ENCODE measurements around the gene FPGT. TPM values are rescaled to one million over a fixed set of nuclear protein-coding genes. Genes with fewer than 3 reads are reported as not detected.

FPGT gene
- total RNA-seq (2012; rRNA removed) (13.3 and 23.6 TPM in 2 replicates), polyA plus RNA-seq (2012; rRNA removed) (5.5 and 9.4 TPM in 2 replicates), Bru-seq, nascent RNA (percentile 67 among the genes with signal in this experiment), BruChase-seq, experiment 1, labeled RNA remaining after a 6-hour chase (percentile 72 among the genes with signal in this experiment), BruChase-seq, experiment 2, labeled RNA remaining after a 2-hour chase (percentile 89 among the genes with signal in this experiment)
- 0.71 and 1.0 TPM in 2 replicates for polyA plus RNA-seq (2012; cell fraction: cytosol; rRNA removed)
- 1.1 and 9.5 TPM in 2 replicates for polyA plus RNA-seq (2012; cell fraction: nucleus; rRNA removed; ENCODE audit: low replicate concordance)
- long read RNA-seq, transcript FPGT-202 (4 exons, 3,254 nt): major isoform, 22 of 24 reads
- long read RNA-seq, partial matches to known transcripts: 0 of 24 reads
- long read RNA-seq, other reads (novel, unspliced or antisense): 1 of 24 reads

DNA sequence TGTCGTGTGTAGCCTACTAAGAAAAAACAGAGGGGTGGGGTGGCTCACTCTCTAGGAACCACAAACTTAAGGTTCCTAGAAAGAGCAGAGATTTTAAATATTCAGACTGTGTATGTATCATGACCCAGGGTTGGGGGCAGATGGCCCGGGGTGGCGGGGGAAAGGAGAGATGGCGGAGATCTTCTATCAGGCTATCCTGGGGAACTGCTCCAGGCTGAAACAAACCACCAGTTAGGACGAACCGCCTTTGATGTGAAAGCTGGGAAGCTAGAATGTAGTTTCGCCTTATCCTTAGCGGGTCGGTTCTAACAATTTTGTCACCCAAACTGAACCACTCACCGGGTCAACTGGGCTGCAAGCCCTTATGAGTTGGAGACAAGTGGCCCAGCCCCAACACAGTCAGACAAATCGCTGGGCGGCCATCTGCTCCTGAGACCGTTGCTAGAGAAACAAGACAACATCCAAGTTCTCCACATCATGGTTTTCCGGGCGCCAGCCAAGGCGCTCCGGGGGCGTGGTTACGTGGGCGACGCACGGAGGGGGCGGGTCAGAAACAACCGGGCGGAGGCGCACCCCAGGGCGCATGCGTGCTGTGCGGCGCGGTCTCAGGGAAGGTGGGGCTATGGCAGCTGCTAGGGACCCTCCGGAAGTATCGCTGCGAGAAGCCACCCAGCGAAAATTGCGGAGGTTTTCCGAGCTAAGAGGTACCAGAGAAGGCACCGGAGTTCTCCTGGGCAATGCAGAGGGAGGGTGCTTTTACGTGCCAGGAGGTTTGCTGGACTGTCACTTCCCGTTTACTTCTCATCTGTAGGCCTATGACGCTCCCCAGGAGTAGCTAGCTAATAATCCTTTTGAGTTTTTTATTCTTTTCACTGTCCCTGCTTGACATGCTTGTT lies at the start of gene FPGT, which contains the start of gene LRRIQ3:
TSS of gene FPGT (plus strand) at position 586 of the 896 bp plus-strand sequence. CDS start at position 623, 37 bp downstream.
TSS of gene LRRIQ3 (minus strand) at position 520 of the 896 bp plus-strand sequence. CDS start 14,492 bp downstream, outside the sequence.
- H3K27me3 ChIP-seq (ENCODE audit: control insufficient read depth, insufficient read depth, low read length): no peaks in the 10 kb centered on the region
- H4K91ac ChIP-seq (ENCODE audit: insufficient read depth, low read depth, low read length): peak within 1 kb of the TSS; percentile 84
- no peaks in the 10 kb centered on the region for H3K4me1 ChIP-seq (ENCODE audit: control insufficient read depth, insufficient read depth, low read length)
- peak; percentile 98 for ATAC-seq (ENCODE audit: low read depth)
- H2BK5ac ChIP-seq (ENCODE audit: low read depth, low read length, poor library complexity, severe bottlenecking): peak within 1 kb of the TSS; percentile 85
- peak within 1 kb of the TSS; percentile 80 for H3K18ac ChIP-seq (ENCODE audit: low read depth, low read length)
- no TSS peak for BruUV-seq (replicated peaks)
- peak within 1 kb of the TSS; percentile 82 for H2AK9ac ChIP-seq (replicated peaks; ENCODE audit: low read depth, low read length, poor library complexity)
- peak within 1 kb of the TSS; percentile 66 for H3K4me2 ChIP-seq (ENCODE audit: low read depth, low read length)
- 0 out of 2 replicates have a peak within 1 kb of the TSS, but pooled peaks have one; percentile 50 for H2BK20ac ChIP-seq (ENCODE audit: low read depth, low read length)
- H4K5ac ChIP-seq (ENCODE audit: low read depth, low read length): peak within 1 kb of the TSS; percentile 79
- peak within 1 kb of the TSS; percentile 95 for H3K9ac ChIP-seq (ENCODE audit: low read depth, low read length)
- no peaks in the 10 kb centered on the region for H4K20me1 ChIP-seq (ENCODE audit: insufficient read depth, low read length)
- no peaks in the 10 kb centered on the region for H3K9me3 ChIP-seq (ENCODE audit: control insufficient read depth, insufficient read depth, low read length)
- peak within 1 kb of the TSS; percentile 99 for H3K23ac ChIP-seq (ENCODE audit: low read depth, low read length)
- 4% methylated on average over 13 of the region's 41 CpGs; no CpG with 5 or more reads in 1 of the 2 experiments for WGBS, 2 experiments (ENCODE audit: extremely low coverage in 2 of 2, insufficient read length in 1 of 2)
- in situ Hi-C loops (cut with MboI; ENCODE audit: low sequenced_read_pairs) (loop anchor here (25.0 kb wide), 1 partner anchor 539 kb away; the partner anchor contains the start of genes CRYZ and TYW3), intact Hi-C loops (cut with micrococcal nuclease) (loop anchor here (2.0 kb wide), 1 partner anchor 37 kb away; no protein-coding TSS in a partner anchor), dilution Hi-C loops (cut with HindIII; ENCODE audit: low sequenced_read_pairs, unreplicated experiment) (no loop called here)
- peaks cover 2 to 5% of the 10 kb centered on the region in 2 experiments; a peak in 2 of 4 replicates for H3K79me1 ChIP-seq (ENCODE audit: low read depth in 1 of 2, low read length in 2 of 2)
- H3K9me1 ChIP-seq (ENCODE audit: insufficient read depth, low read length): no peaks in the 10 kb centered on the region; the same call in 1 of the 2 replicates
- peak within 1 kb of the TSS; percentile 96 for H3K56ac ChIP-seq (ENCODE audit: extremely low read depth, insufficient read depth, low read length)
- H3K14ac ChIP-seq (replicated peaks; ENCODE audit: low read depth, low read length): peak within 1 kb of the TSS; percentile 99
- H2AK5ac ChIP-seq (ENCODE audit: low read depth, low read length): no peak within 1 kb of the TSS
- peak within 1 kb of the TSS; percentile 84 for H3K27ac ChIP-seq (ENCODE audit: insufficient read depth, low read length)
- H2AFZ ChIP-seq (replicated peaks; ENCODE audit: low read length, poor library complexity): peak within 1 kb of the TSS; percentile 95
- TF ChIP-seq, protein P1, sequence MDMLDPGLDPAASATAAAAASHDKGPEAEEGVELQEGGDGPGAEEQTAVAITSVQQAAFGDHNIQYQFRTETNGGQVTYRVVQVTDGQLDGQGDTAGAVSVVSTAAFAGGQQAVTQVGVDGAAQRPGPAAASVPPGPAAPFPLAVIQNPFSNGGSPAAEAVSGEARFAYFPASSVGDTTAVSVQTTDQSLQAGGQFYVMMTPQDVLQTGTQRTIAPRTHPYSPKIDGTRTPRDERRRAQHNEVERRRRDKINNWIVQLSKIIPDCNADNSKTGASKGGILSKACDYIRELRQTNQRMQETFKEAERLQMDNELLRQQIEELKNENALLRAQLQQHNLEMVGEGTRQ (IDR thresholded peaks at IDR 0.05; ENCODE audit: low read depth, low read length): peak; percentile 14; the same call in 1 of the 2 replicates
- TF ChIP-seq POLR2A (IDR thresholded peaks at IDR 0.05; ENCODE audit: low read depth, low read length) (peak; percentile 84), BHLHE40 (IDR thresholded peaks at IDR 0.05; ENCODE audit: low read depth, low read length) (no peak), MXI1 (IDR thresholded peaks at IDR 0.05; ENCODE audit: borderline replicate concordance, low read depth, low read length) (peak; percentile 95), NFE2L2 (IDR thresholded peaks at IDR 0.05; ENCODE audit: low read depth, low read length) (peak; percentile 16; the same call in 1 of the 2 replicates), MAZ (IDR thresholded peaks at IDR 0.05; ENCODE audit: borderline replicate concordance, low read depth, low read length) (peak; percentile 83; the same call in 1 of the 2 replicates)
- TF ChIP-seq, protein P2, sequence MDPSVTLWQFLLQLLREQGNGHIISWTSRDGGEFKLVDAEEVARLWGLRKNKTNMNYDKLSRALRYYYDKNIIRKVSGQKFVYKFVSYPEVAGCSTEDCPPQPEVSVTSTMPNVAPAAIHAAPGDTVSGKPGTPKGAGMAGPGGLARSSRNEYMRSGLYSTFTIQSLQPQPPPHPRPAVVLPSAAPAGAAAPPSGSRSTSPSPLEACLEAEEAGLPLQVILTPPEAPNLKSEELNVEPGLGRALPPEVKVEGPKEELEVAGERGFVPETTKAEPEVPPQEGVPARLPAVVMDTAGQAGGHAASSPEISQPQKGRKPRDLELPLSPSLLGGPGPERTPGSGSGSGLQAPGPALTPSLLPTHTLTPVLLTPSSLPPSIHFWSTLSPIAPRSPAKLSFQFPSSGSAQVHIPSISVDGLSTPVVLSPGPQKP (IDR thresholded peaks at IDR 0.05; ENCODE audit: borderline replicate concordance, low read depth, low read length): no peak
- peak within 1 kb of the TSS; percentile 90 for H3K4ac ChIP-seq (ENCODE audit: low read depth, low read length)
- peak; percentile 94 for DNase-seq
- H2BK15ac ChIP-seq (ENCODE audit: low read depth, low read length): peak within 1 kb of the TSS; percentile 69; the same call in 1 of the 3 replicates
- POLR2A ChIA-PET (ENCODE audit: unreplicated experiment): no interaction called here
- peak within 1 kb of the TSS; percentile 45 to 100 for H4K8ac ChIP-seq (ENCODE audit: low read depth in 2 of 2, low read length in 2 of 2)
- peak within 1 kb of the TSS; percentile 64 for H3K4me3 ChIP-seq (ENCODE audit: insufficient read depth, low read depth, low read length)
- H2BK120ac ChIP-seq (ENCODE audit: low read depth, low read length): peak within 1 kb of the TSS; percentile 70
- peaks cover 1% of the 10 kb centered on the region; the same call in 1 of the 2 replicates for H3K36me3 ChIP-seq (ENCODE audit: control insufficient read depth, insufficient read depth, low read length)
- CTCF ChIA-PET: interaction anchor here (0.6 kb wide), 1 partner anchor 388 kb away, joined by 3 read pairs; no protein-coding TSS in a partner anchor
